Kidney epithelial cell (primary cell): Measurements from ENCODE around the gene GRIN1. TPM values are rescaled to one million over a fixed set of nuclear protein-coding genes. Genes with fewer than 3 reads are reported as not detected.

ENCODE experiments used
- DNase-seq: peaks from one replicate; pipeline ENCODE4 v3.0.0-alpha.2; 2010; ENCODE audit warnings: low read depth
- H3K27me3 ChIP-seq: 2 replicates; pipeline ENCODE4 v1.6.0; 2011; ENCODE audit warnings: low read length; ENCODE audit not compliant: control insufficient read depth, insufficient read depth
- H3K36me3 ChIP-seq: 2 replicates; pipeline ENCODE4 v1.5.1; 2011; ENCODE audit warnings: low read length; ENCODE audit not compliant: control insufficient read depth, insufficient read depth
- H3K4me3 ChIP-seq: 2 replicates; pipeline ENCODE4 v1.5.1; 2011; ENCODE audit warnings: low read depth, mild to moderate bottlenecking, control low read depth, low read length
- CTCF ChIP-seq: IDR thresholded peaks from 2 replicates; pipeline ENCODE4 v1.5.1; 2011; ENCODE audit warnings: mild to moderate bottlenecking, moderate library complexity, low read length, control low read depth, inconsistent platforms; ENCODE audit not compliant: insufficient read depth, poor library complexity, severe bottlenecking
- total RNA-seq: library from RNA; depleted of rRNA; stranded (reverse); fragments of >200 nt; gene quantifications from 2 replicates; pipeline ENCODE4 v1.2.3, GENCODE V29; 2015

Gene GRIN1
- total RNA-seq, 1 donor from 2014 or later = 0.04 TPM

GRCh38 chr9:137180491-137180890 is 41.5 kb downstream of the GRIN1 start:
- DNase-seq = no peak
- TF ChIP-seq CTCF = no peak
- Histone ChIP-seq H3K36me3 (no peaks in the 10 kb centered on the region), H3K4me3 (no peak overlapping the region), H3K27me3 (peaks cover 5% of the 10 kb centered on the region)

DNA sequence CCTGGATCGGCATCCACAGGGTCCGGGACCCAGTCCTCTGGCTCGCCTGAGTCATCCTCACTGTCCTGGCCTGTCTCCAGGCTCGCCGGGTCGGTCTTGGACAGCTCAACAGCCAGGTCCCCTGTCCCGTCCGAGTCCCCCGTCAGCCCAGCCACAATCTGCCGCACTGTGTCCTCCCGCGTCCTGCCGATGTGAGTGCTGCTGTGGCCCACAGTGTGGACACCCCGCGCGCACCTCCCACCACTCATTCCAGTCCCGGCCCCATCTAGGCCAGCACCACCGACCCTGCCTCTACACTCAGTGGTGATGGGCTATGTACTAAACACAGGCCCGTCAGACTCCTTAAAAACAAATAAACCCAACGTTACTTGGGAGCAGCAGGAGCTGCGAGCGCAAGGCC is 42.7 kb downstream of the GRIN1 start:
- Histone ChIP-seq H3K27me3 (no peaks in the 10 kb centered on the region), H3K36me3 (no peaks in the 10 kb centered on the region), H3K4me3 (no peak overlapping the region)
- no peak for TF ChIP-seq CTCF
- no peak for DNase-seq

DNA sequence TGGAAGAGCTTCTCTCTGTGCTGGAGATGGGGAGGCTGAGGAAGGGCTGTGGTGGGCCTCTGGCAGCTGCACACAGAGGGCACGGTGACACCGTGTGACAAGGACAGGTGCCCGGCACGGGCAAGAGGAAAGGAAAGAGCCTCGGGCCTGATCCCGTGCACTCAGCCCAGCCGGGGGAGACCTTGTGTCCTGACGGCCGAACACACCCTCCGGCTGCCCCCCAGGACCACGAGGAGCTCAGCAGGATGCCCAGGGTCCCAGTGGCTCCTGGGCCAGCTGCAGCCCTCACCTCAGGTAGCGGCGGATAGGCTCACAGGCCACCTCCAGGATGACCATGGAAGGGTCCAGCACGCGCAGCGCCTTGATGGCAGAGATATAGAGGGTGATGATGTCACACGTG is 43.9 kb downstream of the GRIN1 start:
- TF ChIP-seq CTCF = no peak
- no peaks in the 10 kb centered on the region for H3K36me3 ChIP-seq
- H3K4me3 ChIP-seq = no peak overlapping the region
- DNase-seq = no peak
- H3K27me3 ChIP-seq = no peaks in the 10 kb centered on the region

- no peaks in the 10 kb centered on the region for H3K27me3 ChIP-seq
- no peak for TF ChIP-seq CTCF
- no peaks in the 10 kb centered on the region for H3K36me3 ChIP-seq
- no peak overlapping the region for H3K4me3 ChIP-seq
- DNase-seq = no peak
Observed at GRCh38 chr9:137183980-137184595, 45.1 kb downstream of the GRIN1 start.

- TF ChIP-seq CTCF = no peak
- H3K27me3 ChIP-seq = no peaks in the 10 kb centered on the region
- no peak overlapping the region for H3K4me3 ChIP-seq
- DNase-seq = no peak
- H3K36me3 ChIP-seq = no peaks in the 10 kb centered on the region
Observed at GRCh38 chr9:137184881-137185660, 46.1 kb downstream of the GRIN1 start.

DNA sequence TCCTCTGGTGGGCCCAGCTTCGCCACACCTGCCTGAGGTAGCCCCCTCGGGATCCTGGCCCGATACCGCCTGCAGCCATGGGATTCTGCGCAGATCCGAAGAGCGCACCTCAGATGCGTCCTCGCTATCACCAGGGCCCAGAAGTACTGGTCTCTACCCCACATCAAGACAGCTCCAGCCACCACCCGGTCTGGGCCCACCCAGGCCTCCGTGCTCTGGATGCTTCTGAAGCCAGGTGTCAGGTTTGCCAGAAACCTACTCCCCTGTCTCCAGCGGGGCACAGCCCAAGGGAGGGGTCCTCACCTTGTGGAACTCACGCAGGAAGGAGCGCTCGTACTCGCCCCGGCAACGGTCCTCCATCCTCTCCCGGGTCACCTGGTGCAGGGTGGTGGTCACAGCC is 47.0 kb downstream of the GRIN1 start:
- TF ChIP-seq CTCF = no peak
- Histone ChIP-seq H3K27me3 (no peaks in the 10 kb centered on the region), H3K4me3 (no peak overlapping the region), H3K36me3 (no peaks in the 10 kb centered on the region)
- no peak for DNase-seq
